Measurements from ENCODE around the gene C2CD3. TPM values are rescaled to one million over a fixed set of nuclear protein-coding genes. Genes with fewer than 3 reads are reported as not detected.

The C2CD3 gene
- total and polyA plus RNA-seq, 2 donors (not counting 1 experiment from before 2014, with no cell fraction given) = 5.8 to 8.3 TPM

DNA sequence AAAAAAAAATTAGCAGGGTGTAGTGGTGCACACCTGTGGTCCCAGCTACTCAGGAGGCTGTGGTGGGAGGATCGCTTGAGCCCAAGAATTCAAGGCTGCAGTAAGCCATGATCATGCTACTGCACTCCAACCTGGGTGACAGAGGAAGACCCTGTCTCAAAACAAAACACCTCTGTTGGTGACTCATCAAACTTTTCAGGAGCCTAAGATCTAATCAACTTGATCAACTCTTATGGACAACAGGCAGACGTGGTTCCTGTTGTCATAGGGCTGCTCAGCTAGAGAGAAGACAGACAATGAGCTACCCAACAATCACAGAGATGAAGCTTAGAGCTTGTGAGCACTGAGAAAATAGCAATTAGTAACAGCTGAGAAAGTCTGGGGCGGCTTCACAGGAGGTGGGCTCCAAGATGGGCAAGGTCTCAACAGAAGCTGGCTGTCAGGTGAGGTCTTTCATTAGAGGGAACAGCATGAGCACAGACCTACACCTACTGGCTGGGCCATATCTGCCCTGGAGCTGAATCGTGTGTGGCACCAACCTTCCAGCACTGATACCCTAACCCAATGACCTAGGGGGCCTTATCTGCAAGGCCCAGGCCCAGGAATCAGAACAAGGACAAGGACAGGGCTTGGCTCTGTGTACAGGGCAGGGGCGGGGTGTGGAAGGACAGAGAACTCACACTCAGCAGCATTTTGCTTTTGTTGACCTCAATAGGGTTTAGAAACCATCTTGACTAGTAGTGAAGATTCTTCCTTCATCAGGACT lies 154.7 kb downstream of the C2CD3 start:
- peaks cover 12% of the 10 kb centered on the region for H3K4me1 ChIP-seq (ENCODE audit: control insufficient read depth, extremely low read depth, insufficient read depth, low read length)
- H4K20me1 ChIP-seq (ENCODE audit: control insufficient read depth, extremely low read depth, insufficient read depth, low read length) = no peaks in the 10 kb centered on the region
- no peaks in the 10 kb centered on the region for H3K36me3 ChIP-seq (ENCODE audit: control insufficient read depth, insufficient read depth, low read length)

GRCh38 chr11:74014880-74015279 lies 155.9 kb downstream of the C2CD3 start:
- DNase-seq (ENCODE audit: low read depth in 2 of 2) = no peak
- Histone ChIP-seq H3K9ac (ENCODE audit: insufficient read depth, low read length) (no peak overlapping the region), H3K79me2 (ENCODE audit: control insufficient read depth, insufficient read depth, low read length) (no peaks in the 10 kb centered on the region), H3K4me1 (ENCODE audit: control insufficient read depth, extremely low read depth, insufficient read depth, low read length) (peaks cover 12% of the 10 kb centered on the region), H3K36me3 (ENCODE audit: control insufficient read depth, insufficient read depth, low read length) (no peaks in the 10 kb centered on the region), H3K27me3 (ENCODE audit: control insufficient read depth, insufficient read depth, low read length) (no peaks in the 10 kb centered on the region), H3K27ac (ENCODE audit: insufficient read depth, low read length) (no peak overlapping the region), H3K4me3 (replicated peaks in 1 of 4; ENCODE audit: control extremely low read depth in 1 of 4, insufficient read depth in 1 of 4, low read depth in 3 of 4, low read length in 4 of 4) (no peak overlapping the region), H2AFZ (ENCODE audit: low read length) (no peak overlapping the region), H3K4me2 (ENCODE audit: extremely low read depth, insufficient read depth, low read length) (no peak overlapping the region), H3K9me3 (ENCODE audit: control insufficient read depth, insufficient read depth, low read depth, low read length) (no peaks in the 10 kb centered on the region), H4K20me1 (ENCODE audit: control insufficient read depth, extremely low read depth, insufficient read depth, low read length) (no peaks in the 10 kb centered on the region)
- TF ChIP-seq EZH2 (IDR thresholded peaks at IDR 0.05; ENCODE audit: low read length, missing control alignments) = no peak
- TF ChIP-seq, protein P1, sequence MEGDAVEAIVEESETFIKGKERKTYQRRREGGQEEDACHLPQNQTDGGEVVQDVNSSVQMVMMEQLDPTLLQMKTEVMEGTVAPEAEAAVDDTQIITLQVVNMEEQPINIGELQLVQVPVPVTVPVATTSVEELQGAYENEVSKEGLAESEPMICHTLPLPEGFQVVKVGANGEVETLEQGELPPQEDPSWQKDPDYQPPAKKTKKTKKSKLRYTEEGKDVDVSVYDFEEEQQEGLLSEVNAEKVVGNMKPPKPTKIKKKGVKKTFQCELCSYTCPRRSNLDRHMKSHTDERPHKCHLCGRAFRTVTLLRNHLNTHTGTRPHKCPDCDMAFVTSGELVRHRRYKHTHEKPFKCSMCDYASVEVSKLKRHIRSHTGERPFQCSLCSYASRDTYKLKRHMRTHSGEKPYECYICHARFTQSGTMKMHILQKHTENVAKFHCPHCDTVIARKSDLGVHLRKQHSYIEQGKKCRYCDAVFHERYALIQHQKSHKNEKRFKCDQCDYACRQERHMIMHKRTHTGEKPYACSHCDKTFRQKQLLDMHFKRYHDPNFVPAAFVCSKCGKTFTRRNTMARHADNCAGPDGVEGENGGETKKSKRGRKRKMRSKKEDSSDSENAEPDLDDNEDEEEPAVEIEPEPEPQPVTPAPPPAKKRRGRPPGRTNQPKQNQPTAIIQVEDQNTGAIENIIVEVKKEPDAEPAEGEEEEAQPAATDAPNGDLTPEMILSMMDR (conservative IDR thresholded peaks at IDR 0.05 in 1 of 2, IDR thresholded peaks at IDR 0.05 in 1 of 2; ENCODE audit: low read depth in 1 of 2, low read length in 2 of 2) = no peak

More for the DNA sequence above, 154.7 kb downstream of the C2CD3 start:
- H3K27me3 ChIP-seq (ENCODE audit: control insufficient read depth, insufficient read depth, low read length) = no peaks in the 10 kb centered on the region
- no peak for DNase-seq (ENCODE audit: low read depth in 2 of 2)
- H3K79me2 ChIP-seq (ENCODE audit: control insufficient read depth, insufficient read depth, low read length) = no peaks in the 10 kb centered on the region
- H3K4me2 ChIP-seq (ENCODE audit: extremely low read depth, insufficient read depth, low read length) = no peak overlapping the region
- no peak overlapping the region for H2AFZ ChIP-seq (ENCODE audit: low read length)
- no peak overlapping the region for H3K9ac ChIP-seq (ENCODE audit: insufficient read depth, low read length)
- H3K9me3 ChIP-seq (ENCODE audit: control insufficient read depth, insufficient read depth, low read depth, low read length) = no peaks in the 10 kb centered on the region
- no peak overlapping the region for H3K4me3 ChIP-seq (replicated peaks in 1 of 4; ENCODE audit: control extremely low read depth in 1 of 4, insufficient read depth in 1 of 4, low read depth in 3 of 4, low read length in 4 of 4)
- TF ChIP-seq EZH2 (IDR thresholded peaks at IDR 0.05; ENCODE audit: low read length, missing control alignments) = no peak
- TF ChIP-seq, protein P1 (conservative IDR thresholded peaks at IDR 0.05 in 1 of 2, IDR thresholded peaks at IDR 0.05 in 1 of 2; ENCODE audit: low read depth in 1 of 2, low read length in 2 of 2) = no peak
- no peak overlapping the region for H3K27ac ChIP-seq (ENCODE audit: insufficient read depth, low read length)

DNA sequence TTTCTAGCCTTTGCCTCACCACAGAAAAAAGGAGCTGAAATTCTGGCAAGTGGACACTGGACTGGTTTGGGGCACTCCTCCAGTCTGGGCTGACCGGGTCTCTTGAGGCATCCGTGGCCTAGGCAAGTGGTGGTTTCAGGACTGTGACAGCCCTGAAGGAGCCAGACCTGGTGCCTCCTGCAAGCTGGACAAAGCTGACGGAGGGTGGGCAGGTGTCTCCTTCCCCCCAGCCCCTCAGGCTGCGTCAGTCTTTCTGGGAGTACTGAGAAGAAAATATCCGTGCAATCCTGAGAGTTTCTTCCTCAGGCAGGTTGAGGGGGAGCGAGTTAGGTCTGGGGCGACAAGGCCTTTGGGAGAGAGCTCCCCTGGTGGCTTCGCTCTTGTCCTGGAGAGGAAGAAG lies 157.7 kb downstream of the C2CD3 start:
- Histone ChIP-seq H3K79me2 (ENCODE audit: control insufficient read depth, insufficient read depth, low read length) (no peaks in the 10 kb centered on the region), H3K4me2 (ENCODE audit: extremely low read depth, insufficient read depth, low read length) (no peak overlapping the region), H4K20me1 (ENCODE audit: control insufficient read depth, extremely low read depth, insufficient read depth, low read length) (no peaks in the 10 kb centered on the region), H2AFZ (ENCODE audit: low read length) (no peak overlapping the region), H3K9ac (ENCODE audit: insufficient read depth, low read length) (no peak overlapping the region), H3K9me3 (ENCODE audit: control insufficient read depth, insufficient read depth, low read depth, low read length) (no peaks in the 10 kb centered on the region), H3K27me3 (ENCODE audit: control insufficient read depth, insufficient read depth, low read length) (no peaks in the 10 kb centered on the region), H3K36me3 (ENCODE audit: control insufficient read depth, insufficient read depth, low read length) (no peaks in the 10 kb centered on the region), H3K27ac (ENCODE audit: insufficient read depth, low read length) (no peak overlapping the region), H3K4me1 (ENCODE audit: control insufficient read depth, extremely low read depth, insufficient read depth, low read length) (peaks cover 2% of the 10 kb centered on the region), H3K4me3 (replicated peaks in 1 of 4; ENCODE audit: control extremely low read depth in 1 of 4, insufficient read depth in 1 of 4, low read depth in 3 of 4, low read length in 4 of 4) (no peak overlapping the region)
- TF ChIP-seq, protein P1 (conservative IDR thresholded peaks at IDR 0.05 in 1 of 2, IDR thresholded peaks at IDR 0.05 in 1 of 2; ENCODE audit: low read depth in 1 of 2, low read length in 2 of 2) = no peak
- TF ChIP-seq EZH2 (IDR thresholded peaks at IDR 0.05; ENCODE audit: low read length, missing control alignments) = no peak
- no peak for DNase-seq (ENCODE audit: low read depth in 2 of 2)
